Fibroblast of lung (primary cell): ENCODE data around the gene PLAAT1.

Experiments
- EZH2 ChIP-seq: IDR thresholded peaks from 2 replicates; pipeline ENCODE4 v1.5.1; 2012; ENCODE audit warnings: low read length, control low read depth, mild to moderate bottlenecking; ENCODE audit errors: missing control alignments
- TF ChIP-seq, protein P1 (sequence below), 2 donors: IDR thresholded peaks in 1 of 2; conservative IDR thresholded peaks in 1 of 2; 1 replicate in 1 of 2; 2 replicates in 1 of 2; pipeline ENCODE4 v1.5.1; 2011 to 2012; ENCODE audit warnings: low read length in 2 of 2, control low read depth in 1 of 2, inconsistent platforms in 1 of 2, low read depth in 1 of 2, mild to moderate bottlenecking in 1 of 2

DNA sequence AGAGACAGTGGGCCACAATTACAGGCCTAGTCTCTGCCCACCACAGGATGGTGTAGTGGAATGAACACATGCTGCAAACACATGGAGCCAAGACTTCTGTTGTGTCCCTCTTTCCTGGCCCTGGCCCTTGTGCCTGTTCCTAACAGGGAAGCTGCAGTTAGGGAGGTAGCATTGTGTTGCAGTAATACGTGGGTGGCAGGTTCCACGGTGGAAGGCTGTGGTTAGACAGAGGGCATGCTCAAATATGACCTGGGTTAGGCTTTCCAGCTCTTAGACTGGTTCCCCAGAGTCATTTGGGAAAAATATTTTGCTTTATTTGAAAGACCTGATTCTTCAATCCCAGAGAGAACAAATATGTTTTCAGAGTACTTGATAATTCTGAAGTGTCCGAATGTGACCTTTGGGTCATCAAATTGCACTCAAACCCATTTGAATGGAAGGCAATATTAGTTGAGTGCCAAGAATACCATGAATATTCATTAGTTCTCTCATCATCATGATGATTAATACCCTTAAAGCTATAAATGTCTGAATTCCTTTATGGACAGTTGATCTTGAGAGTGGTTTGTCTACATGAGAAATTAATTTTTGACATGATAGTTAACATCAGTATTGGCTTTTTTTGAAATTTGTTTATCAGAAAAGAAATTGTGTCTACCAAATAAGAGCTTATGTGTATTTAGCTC is 28.5 kb downstream of the PLAAT1 start:
- TF ChIP-seq, protein P1, sequence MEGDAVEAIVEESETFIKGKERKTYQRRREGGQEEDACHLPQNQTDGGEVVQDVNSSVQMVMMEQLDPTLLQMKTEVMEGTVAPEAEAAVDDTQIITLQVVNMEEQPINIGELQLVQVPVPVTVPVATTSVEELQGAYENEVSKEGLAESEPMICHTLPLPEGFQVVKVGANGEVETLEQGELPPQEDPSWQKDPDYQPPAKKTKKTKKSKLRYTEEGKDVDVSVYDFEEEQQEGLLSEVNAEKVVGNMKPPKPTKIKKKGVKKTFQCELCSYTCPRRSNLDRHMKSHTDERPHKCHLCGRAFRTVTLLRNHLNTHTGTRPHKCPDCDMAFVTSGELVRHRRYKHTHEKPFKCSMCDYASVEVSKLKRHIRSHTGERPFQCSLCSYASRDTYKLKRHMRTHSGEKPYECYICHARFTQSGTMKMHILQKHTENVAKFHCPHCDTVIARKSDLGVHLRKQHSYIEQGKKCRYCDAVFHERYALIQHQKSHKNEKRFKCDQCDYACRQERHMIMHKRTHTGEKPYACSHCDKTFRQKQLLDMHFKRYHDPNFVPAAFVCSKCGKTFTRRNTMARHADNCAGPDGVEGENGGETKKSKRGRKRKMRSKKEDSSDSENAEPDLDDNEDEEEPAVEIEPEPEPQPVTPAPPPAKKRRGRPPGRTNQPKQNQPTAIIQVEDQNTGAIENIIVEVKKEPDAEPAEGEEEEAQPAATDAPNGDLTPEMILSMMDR (conservative IDR thresholded peaks at IDR 0.05 in 1 of 2, IDR thresholded peaks at IDR 0.05 in 1 of 2; ENCODE audit: low read depth in 1 of 2, low read length in 2 of 2): no peak
- no peak for TF ChIP-seq EZH2
